PC-9 (cell line): ENCODE results near the gene LYPD3. TPM values are rescaled to one million over a fixed set of nuclear protein-coding genes. Genes with fewer than 3 reads are reported as not detected.

ENCODE experiments used
- BruUV-seq: library from RNA; stranded (reverse); fragments of 400-500 nt; replicated peaks from 2 replicates; lab custom pipeline; 2021; lab: Mats Ljungman, UMichigan
- CTCF ChIA-PET: fragments of 300-600 bp; sonication (Branson Sonifier 250); formaldehyde crosslinking; loops from one replicate; lab custom pipeline; 2022; ENCODE audit warnings: antibody characterized with exemption; lab: Charles Lee
- POLR2A ChIA-PET: fragments of 300-600 bp; sonication (Branson Sonifier 250); formaldehyde crosslinking; loops from one replicate; lab custom pipeline; 2022; ENCODE audit warnings: antibody characterized with exemption; ENCODE audit not compliant: unreplicated experiment; lab: Charles Lee
- DNase-seq, 2 experiments: peaks; one replicate each; pipeline versions ENCODE4 v3.0.0 to v3.0.0-alpha.2; 2015 to 2022; ENCODE audit warnings: mixed read lengths in 1 of 2
- H2AFZ ChIP-seq: fragments of 200-600 bp; sonication (generic); 2 replicates; pipeline ENCODE4 v1.8.1; 2017; ENCODE audit warnings: antibody characterized with exemption
- H3F3A ChIP-seq: fragments of 200-600 bp; sonication (generic); 2 replicates; pipeline ENCODE4 v1.8.1; 2017; ENCODE audit warnings: antibody characterized with exemption, mild to moderate bottlenecking, low read depth; ENCODE audit not compliant: insufficient read depth
- H3K27ac ChIP-seq: fragments of 200-600 bp; sonication (generic); 2 replicates; pipeline ENCODE4 v1.6.1; 2016; ENCODE audit warnings: mixed run types
- H3K27me3 ChIP-seq: fragments of 200-600 bp; sonication (generic); 2 replicates; pipeline ENCODE4 v1.6.1; 2016; ENCODE audit warnings: low read depth, mixed run types; ENCODE audit not compliant: insufficient read depth
- H3K36me3 ChIP-seq: fragments of 200-600 bp; sonication (generic); 2 replicates; pipeline ENCODE4 v1.6.1; 2016; ENCODE audit warnings: low read depth, mixed run types
- H3K4me1 ChIP-seq: fragments of 200-600 bp; sonication (generic); replicated peaks from 2 replicates; pipeline ENCODE4 v1.6.1; 2016; ENCODE audit warnings: mixed run types; ENCODE audit not compliant: insufficient read depth
- H3K4me2 ChIP-seq: fragments of 200-600 bp; sonication (generic); 2 replicates; pipeline ENCODE4 v1.6.1; 2017; ENCODE audit warnings: mixed run types
- H3K4me3 ChIP-seq: fragments of 200-600 bp; sonication (generic); 2 replicates; pipeline ENCODE4 v1.6.1; 2016; ENCODE audit warnings: mixed run types
- H3K79me2 ChIP-seq: fragments of 200-600 bp; sonication (generic); 2 replicates; pipeline ENCODE4 v1.6.1; 2017; ENCODE audit warnings: low read depth, mixed run types
- H3K9me2 ChIP-seq: fragments of 200-600 bp; sonication (generic); 2 replicates; pipeline ENCODE4 v1.8.1; 2017; ENCODE audit warnings: mild to moderate bottlenecking; ENCODE audit not compliant: insufficient read depth
- H3K9me3 ChIP-seq: fragments of 200-600 bp; sonication (generic); 2 replicates; pipeline ENCODE4 v1.8.1; 2016; ENCODE audit warnings: low read depth; ENCODE audit not compliant: insufficient read depth
- H4K20me1 ChIP-seq: fragments of 200-600 bp; sonication (generic); 2 replicates; pipeline ENCODE4 v1.8.1; 2017; ENCODE audit not compliant: insufficient read depth
- CTCF ChIP-seq: fragments of 200-600 bp; sonication (generic); conservative IDR thresholded peaks from 2 replicates; pipeline ENCODE4 v1.6.1; 2017; ENCODE audit warnings: mixed run types, antibody characterized with exemption, mild to moderate bottlenecking, moderate library complexity
- EZH2 ChIP-seq: fragments of 200-600 bp; sonication (generic); IDR thresholded peaks from 2 replicates; pipeline ENCODE4 v1.8.0; 2017; ENCODE audit warnings: antibody characterized with exemption, low read depth
- intact Hi-C: fragments of 100-400 bp; cut with micrococcal nuclease; formaldehyde crosslinking; loops from one replicate; pipeline ENCODE4 v1.10.0; 2022; ENCODE audit not compliant: unreplicated experiment
- total RNA-seq: library from RNA; stranded (reverse); gene quantifications from 2 replicates; pipeline ENCODE4 v1.2.3, GENCODE V29; 2021

Gene LYPD3
- total RNA-seq, 1 experiment from 2014 or later: 70.8 TPM

DNA sequence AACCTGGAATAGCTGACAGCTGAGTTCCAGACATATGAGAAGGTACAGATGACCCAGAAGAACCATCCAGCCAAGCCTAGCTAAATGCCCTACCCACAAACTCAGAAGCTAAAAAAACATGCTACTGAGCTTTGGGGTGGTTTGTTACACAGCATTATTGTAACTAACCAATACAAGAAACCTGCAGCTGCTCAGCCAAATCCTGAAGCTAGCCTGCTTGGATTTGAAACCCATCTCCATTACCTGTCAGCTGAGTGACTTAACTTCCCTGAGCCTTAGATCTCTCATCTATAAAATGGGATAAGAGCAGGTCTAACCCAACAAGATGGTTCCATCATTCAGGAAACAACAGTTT is 25.7 kb downstream of the LYPD3 start:
- Histone ChIP-seq H3F3A (peaks cover 39% of the 10 kb centered on the region), H3K4me2 (peak overlapping the region; percentile 44), H3K9me3 (no peaks in the 10 kb centered on the region), H4K20me1 (no peaks in the 10 kb centered on the region), H3K9me2 (no peaks in the 10 kb centered on the region), H3K27ac (peak overlapping the region; percentile 64), H3K27me3 (no peaks in the 10 kb centered on the region), H3K4me3 (no peak overlapping the region), H2AFZ (no peak overlapping the region), H3K79me2 (no peaks in the 10 kb centered on the region), H3K4me1 (peaks cover 31% of the 10 kb centered on the region), H3K36me3 (no peaks in the 10 kb centered on the region)
- ChIA-PET CTCF (interaction anchor here (0.7 to 1.4 kb wide), 3 partner anchors 24 to 116 kb away, joined by 3 to 4 read pairs (median 3); no protein-coding TSS in a partner anchor), POLR2A (interaction anchor here (0.7 kb wide), 1 partner anchor 229 kb away, joined by 7 read pairs; no protein-coding TSS in a partner anchor)
- intact Hi-C loops: loop anchor here (10.0 kb wide), 4 partner anchors 155 to 345 kb away; partner anchors contain the start of genes IRGQ, KCNN4 and ZNF576
- TF ChIP-seq CTCF: no peak
- TF ChIP-seq EZH2: no peak
- no TSS peak for BruUV-seq
- no peak for DNase-seq

DNA sequence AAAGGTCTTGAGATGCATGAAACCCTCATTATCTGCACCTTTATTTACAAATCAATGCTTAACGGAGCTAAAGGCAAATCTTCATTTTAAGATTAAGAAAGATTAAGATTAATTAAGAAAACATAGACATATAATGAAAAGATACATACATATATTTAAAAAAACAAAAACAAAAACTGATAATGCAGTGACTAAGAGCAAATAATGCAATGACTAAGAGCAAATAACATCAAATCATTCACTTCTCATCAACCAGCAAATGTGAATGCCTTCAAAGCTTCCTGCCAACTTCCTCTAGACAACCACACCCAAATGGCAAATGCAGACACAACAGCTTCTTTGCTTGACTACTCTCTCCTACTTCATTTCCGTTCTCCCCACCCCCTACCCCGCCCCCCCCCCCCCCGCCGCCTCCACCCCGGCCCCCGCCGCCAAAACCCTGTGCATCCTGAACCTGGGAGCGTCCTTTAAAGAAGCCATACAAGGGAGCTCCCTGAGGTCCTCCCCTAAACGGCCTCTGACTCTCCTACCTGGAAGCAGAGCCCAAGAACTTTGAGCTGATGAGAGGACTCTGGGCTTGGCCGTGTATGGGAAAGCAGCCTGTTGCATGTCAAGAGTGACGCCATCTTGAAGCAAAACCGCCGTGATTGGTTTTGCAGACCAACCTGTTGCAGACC is 26.2 kb downstream of the LYPD3 start:
- H3K9me3 ChIP-seq: no peaks in the 10 kb centered on the region
- H2AFZ ChIP-seq: no peak overlapping the region
- POLR2A ChIA-PET: interaction anchor here (0.6 to 0.7 kb wide), 4 partner anchors 26 to 418 kb away, joined by 4 to 7 read pairs (median 6); no protein-coding TSS in a partner anchor
- TF ChIP-seq EZH2: no peak
- H4K20me1 ChIP-seq: no peaks in the 10 kb centered on the region
- H3F3A ChIP-seq: peaks cover 39% of the 10 kb centered on the region
- H3K36me3 ChIP-seq: no peaks in the 10 kb centered on the region
- H3K9me2 ChIP-seq: no peaks in the 10 kb centered on the region
- H3K27me3 ChIP-seq: no peaks in the 10 kb centered on the region
- H3K4me3 ChIP-seq: peak overlapping the region; percentile 31; the same call in 1 of the 2 replicates
- H3K4me2 ChIP-seq: peak overlapping the region; percentile 73
- H3K27ac ChIP-seq: peak overlapping the region; percentile 93
- H3K79me2 ChIP-seq: no peaks in the 10 kb centered on the region
- BruUV-seq: no TSS peak
- CTCF ChIA-PET: interaction anchor here (0.5 to 1.4 kb wide), 7 partner anchors 14 to 388 kb away, joined by 3 to 4 read pairs (median 4); no protein-coding TSS in a partner anchor
- intact Hi-C loops: loop anchor here (10.0 kb wide), 3 partner anchors 156 to 334 kb away; partner anchors contain the start of genes IRGQ and ZNF576
- DNase-seq: peak; percentile 35 to 96
- H3K4me1 ChIP-seq: peaks cover 31% of the 10 kb centered on the region

DNA sequence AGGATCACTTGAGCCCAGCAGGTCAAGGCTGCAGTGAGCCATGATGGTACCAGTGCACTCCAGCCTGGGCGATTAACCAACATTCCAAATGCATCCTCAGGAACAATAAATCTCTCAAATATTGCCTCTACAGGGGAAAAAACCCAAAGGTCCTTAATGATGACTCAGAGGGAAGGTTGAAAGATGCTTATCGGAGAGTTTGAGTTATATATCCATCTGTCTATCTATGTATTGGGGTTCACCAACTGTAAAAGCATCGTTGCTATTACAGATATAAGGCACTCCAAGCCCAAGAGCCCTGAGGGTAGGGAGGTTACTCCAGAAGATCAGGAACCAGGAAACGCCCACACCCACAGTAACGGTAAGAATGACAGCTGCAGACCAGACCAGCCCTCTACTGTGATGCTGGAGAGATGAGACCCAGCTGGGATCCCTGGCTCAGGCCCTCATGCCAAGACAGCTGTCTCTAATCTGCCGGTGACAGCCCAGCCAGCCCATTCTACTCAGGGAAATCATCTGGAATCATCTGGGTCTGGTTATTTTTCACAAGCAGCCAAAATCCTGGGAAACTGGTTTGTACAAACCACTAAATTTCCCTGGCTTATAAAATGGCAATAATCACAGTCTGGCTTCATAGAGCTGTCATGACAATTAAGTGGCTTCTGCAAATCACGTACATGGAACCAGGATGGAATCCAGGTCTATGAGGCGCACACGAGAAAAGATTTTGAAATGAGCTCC is 26.9 kb downstream of the LYPD3 start:
- peak; percentile 59 to 82 for DNase-seq
- CTCF ChIA-PET: interaction anchor here (0.5 to 1.4 kb wide), 5 partner anchors 13 to 388 kb away, joined by 3 to 4 read pairs (median 4); no protein-coding TSS in a partner anchor
- no peak overlapping the region for H2AFZ ChIP-seq
- intact Hi-C loops: loop anchor here (10.0 kb wide), 3 partner anchors 156 to 334 kb away; partner anchors contain the start of genes IRGQ and ZNF576
- H3K4me3 ChIP-seq: peak overlapping the region; percentile 31; the same call in 1 of the 2 replicates
- no peaks in the 10 kb centered on the region for H3K27me3 ChIP-seq
- no peaks in the 10 kb centered on the region for H4K20me1 ChIP-seq
- peaks cover 31% of the 10 kb centered on the region for H3K4me1 ChIP-seq
- H3K79me2 ChIP-seq: no peaks in the 10 kb centered on the region
- H3K27ac ChIP-seq: peak overlapping the region; percentile 93
- H3K9me3 ChIP-seq: no peaks in the 10 kb centered on the region
- no TSS peak for BruUV-seq
- H3K9me2 ChIP-seq: no peaks in the 10 kb centered on the region
- H3K4me2 ChIP-seq: peak overlapping the region; percentile 73
- H3K36me3 ChIP-seq: no peaks in the 10 kb centered on the region
- H3F3A ChIP-seq: peaks cover 39% of the 10 kb centered on the region
- TF ChIP-seq CTCF (no peak), EZH2 (no peak)
- POLR2A ChIA-PET: interaction anchor here (0.6 to 0.7 kb wide), 3 partner anchors 26 to 418 kb away, joined by 4 to 7 read pairs (median 5); no protein-coding TSS in a partner anchor
